Articular chondrocyte of knee joint (primary cell): ENCODE results near the gene ZNF138. TPM values are rescaled to one million over a fixed set of nuclear protein-coding genes. Genes with fewer than 3 reads are reported as not detected.

Source experiments
- total RNA-seq: library from RNA; depleted of rRNA; stranded (reverse); fragments of >200 nt; gene quantifications from 2 replicates; pipeline ENCODE4 v1.2.3, GENCODE V29; 2012

ZNF138 gene
- 5.7 and 8.2 TPM in 2 replicates for total RNA-seq

GRCh38 chr7:64794171-64794844, at the start of gene ZNF138:
Gene ZNF138, plus strand, starts transcription at chr7:64794428. Its CDS starts 141 bp downstream, at chr7:64794569.

Other genes with a start within 250 kb of the ZNF138 start
- gene ZNF680, start 231.4 kb upstream of the ZNF138 start, total RNA-seq: 14.5 and 24.4 TPM in 2 replicates
- 3.4 and 4.8 TPM in 2 replicates for gene ZNF107, start 128.3 kb upstream of the ZNF138 start, total RNA-seq
- gene ZNF273, start 108.8 kb downstream of the ZNF138 start, total RNA-seq: 5.0 and 6.7 TPM in 2 replicates
- gene ZNF117, start 196.6 kb downstream of the ZNF138 start, total RNA-seq: 10.1 and 12.9 TPM in 2 replicates
- gene ERV3-1, start 212.3 kb downstream of the ZNF138 start, total RNA-seq: 19.5 and 21.3 TPM in 2 replicates